ENCODE measurements around the gene NLRP1.
A peak's percentile ranks its signal among the peaks of the same experiment; 100 is the strongest.

Gene NLRP1

GRCh38 chr17:5511401-5512225 is 72.7 kb downstream of the NLRP1 start:
- DNase-seq, result no peak

- DNase-seq, result no peak
Measured at GRCh38 chr17:5510771-5511170, 73.5 kb downstream of the NLRP1 start.

- no peak for DNase-seq
Measured at GRCh38 chr17:5509482-5509881, 74.8 kb downstream of the NLRP1 start.

- DNase-seq, result peak; percentile 75
Measured at GRCh38 chr17:5508810-5509209, 75.5 kb downstream of the NLRP1 start.

GRCh38 chr17:5506307-5506706 is 78.0 kb downstream of the NLRP1 start:
- DNase-seq, result no peak

- no peak for DNase-seq
Measured at GRCh38 chr17:5502552-5502951, 81.8 kb downstream of the NLRP1 start.

DNA sequence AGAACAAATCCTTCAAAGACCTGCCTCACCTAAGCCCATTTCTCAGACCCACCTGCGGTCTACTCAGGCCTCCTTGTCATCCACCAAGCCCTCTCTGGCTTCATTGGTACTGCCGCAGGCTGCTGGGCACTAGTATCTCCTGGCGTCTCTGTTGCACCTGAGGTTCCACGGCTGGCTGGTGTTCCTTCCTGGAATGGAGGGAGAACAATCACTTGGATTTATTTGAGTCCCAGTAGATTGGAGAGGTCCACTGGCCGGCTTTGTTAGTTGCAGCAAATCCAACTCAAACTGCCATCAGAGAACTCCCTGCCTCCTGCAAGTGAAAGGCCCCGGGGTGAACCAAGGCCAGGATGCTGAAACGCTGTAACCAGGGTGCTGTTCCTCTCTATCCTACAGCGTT is 82.6 kb downstream of the NLRP1 start:
- DNase-seq, result no peak

DNA sequence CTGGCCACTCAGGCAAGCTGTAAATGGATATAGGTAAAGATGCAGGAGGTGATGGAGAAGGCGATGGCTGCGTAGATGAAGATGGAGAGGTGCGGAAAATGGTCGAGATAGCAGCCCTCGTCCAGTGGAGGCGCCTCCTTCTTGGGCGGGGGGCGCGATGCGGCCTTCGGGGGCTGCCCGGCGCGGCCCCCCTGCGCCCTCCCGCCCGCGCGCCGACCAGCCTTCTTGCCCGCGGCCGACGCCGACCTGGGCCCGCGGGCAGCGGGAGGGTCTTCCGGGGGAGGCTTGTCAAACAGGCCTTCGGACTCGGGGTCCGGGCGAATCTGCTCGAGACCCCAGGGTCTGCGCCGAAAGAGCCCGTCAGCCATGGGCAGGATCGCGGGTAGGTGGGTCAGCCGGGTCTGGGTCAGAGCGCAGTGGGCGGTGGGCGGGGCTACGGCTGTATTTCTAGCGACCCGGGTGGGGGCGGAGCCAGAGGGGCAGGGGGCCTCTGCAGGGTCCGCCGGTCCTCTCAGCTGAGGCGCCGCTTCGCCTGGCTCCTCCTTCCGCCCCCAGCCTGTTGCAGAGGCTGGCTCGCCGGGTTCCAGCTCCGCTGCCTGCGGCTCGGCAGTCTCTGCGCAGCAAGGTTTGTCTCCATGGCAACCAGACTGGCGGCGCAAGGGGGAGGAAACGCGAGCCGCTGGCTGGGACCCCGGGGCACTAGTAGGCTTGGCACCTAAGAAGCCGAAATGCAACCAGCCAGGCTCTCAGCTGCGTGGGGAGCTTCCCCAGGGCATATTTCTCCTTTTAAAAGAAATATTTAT is 83.5 kb downstream of the NLRP1 start:
- DNase-seq, result peak; percentile 88

DNA sequence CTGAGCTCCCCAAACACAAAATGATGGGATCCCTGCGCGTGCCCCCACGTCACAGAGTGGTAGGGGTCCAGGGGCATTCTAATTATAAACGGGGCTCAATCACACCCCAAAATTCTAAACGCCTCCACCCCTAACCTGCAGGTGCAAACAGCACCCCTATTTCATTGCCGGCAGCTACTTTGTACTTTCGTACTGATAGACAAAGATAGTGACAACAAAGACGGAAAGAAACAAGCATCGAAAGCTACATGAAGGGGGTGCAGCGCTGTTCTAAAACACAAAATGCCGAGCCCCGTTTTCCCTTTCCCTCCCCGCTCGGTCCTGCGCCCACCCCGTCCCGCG is 84.1 kb downstream of the NLRP1 start:
- DNase-seq, result peak; percentile 18

GRCh38 chr17:5499476-5500231 is 84.7 kb downstream of the NLRP1 start:
- DNase-seq, result peak; percentile 9

DNA sequence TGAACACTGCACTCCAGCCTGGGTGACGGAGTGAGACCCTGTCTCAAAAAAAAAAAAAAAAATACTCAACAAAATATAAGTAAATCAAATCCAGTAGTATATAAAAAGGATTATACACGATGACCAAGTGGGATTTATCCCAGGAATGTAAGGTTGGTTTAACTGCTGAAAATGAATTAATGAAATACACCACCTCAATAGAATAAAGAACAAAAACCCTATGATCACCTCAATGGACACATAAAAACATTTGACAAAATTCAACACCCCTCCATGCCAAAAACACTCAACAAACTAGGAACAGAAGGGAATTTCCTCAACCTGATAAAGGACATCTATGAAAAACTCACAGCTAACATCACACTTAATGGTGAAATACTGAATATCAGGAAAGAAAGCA is 91.3 kb downstream of the NLRP1 start:
- no peak for DNase-seq

- no peak for DNase-seq
Measured at GRCh38 chr17:5488752-5489151, 95.6 kb downstream of the NLRP1 start.

DNA sequence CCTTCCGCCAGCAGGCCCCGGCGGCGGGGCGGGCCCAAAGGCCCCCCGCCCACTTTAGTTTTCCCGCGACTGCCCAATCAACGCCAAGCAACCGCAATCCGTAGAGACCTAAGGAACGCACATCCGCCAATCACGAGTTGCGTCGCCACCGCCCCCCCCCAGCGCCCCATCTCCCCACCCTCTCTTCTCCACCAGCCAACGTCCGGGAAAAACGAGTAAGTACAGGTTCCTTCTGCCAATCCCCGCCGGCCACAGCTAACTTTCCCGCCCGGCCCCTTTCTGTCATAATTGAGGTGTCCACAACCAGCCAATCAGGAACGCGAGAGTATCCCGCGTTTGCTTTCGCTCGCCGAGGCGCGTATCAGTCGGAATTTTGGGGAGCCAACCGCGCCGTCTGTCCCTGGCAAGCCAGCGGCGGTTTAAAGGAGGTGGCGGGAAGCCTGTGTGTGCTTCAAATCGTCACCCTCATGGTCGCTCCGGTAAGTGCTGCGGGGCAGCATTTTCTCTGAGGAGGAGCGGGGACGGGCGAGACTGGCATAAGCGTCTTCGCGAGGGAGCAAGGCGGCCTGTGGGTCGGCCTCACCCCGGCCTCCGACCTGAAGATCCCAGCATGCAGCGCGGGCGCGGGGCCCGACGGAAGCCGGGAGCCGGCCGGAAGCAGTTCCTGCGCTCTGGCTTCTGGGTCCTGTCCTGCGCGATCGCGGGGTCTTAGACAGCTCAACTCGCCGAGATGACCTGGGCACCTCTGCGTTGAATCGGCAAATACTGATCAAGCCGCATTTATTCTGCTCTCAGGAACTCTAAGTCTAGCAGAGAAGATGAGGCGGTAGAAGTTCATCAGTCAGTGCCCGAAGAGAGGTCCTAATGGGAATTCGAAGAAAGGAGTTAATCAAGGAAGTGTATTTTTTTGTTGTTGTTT is 97.8 kb downstream of the NLRP1 start, which contains the start of gene MIS12:
Gene MIS12, plus strand, starts transcription at position 361 of the 919 bp plus-strand sequence. CDS start 2,297 bp downstream, outside the sequence.
- peak; percentile 96 for DNase-seq

DNA sequence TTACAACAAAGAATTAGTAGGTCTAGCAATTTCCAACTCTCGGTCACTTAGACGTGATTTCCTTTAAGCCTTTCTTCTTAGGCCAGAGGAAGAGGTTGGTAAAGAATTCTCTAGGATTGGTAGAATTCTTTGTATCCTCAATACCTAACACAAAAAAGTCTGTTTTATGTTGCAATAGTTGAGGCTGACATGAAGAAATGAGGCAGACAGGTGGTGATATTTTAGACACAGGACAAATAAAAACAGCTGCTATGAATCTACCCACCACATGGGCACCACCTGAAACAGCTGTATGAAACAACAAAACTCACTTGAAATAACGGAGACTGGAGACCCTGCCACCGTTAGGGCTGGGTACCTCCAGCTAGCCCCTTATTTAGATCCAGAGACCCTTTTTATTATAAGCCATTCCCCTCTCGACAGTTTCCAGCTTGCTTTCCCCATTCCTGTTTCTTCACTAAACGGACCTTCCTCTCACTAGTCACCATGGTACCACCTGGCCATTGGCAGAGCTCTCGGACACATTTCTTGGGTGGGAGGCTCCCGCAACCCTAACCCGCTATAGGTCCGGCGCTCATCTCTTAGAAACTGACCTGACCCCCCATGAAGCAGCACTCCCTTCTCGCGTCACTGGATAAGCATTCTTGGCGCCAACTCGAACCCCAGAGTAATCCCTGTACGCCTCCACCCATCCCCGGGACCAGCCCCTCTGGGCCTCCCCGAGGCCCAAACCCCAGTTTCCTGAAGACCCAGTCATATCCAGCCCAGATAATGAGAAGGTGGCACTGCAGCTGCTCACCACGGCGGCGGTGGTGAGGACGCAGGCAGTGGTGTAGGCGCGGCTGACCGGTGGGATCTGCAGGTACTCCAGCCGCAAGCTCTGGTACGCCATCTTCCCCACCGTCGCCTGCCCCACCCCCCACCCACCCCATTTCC is 98.8 kb downstream of the NLRP1 start, which contains the start of gene DERL2:
Gene DERL2, minus strand, starts transcription at position 909 of the 936 bp plus-strand sequence. Its CDS starts 17 bp downstream, at position 892.
- DNase-seq, result no peak

- DNase-seq, result no peak
Measured at GRCh38 chr17:5481451-5481850, 102.9 kb downstream of the NLRP1 start.

GRCh38 chr17:5480962-5481361 is 103.3 kb downstream of the NLRP1 start:
- no peak for DNase-seq

GRCh38 chr17:5478992-5479391 is 105.3 kb downstream of the NLRP1 start:
- DNase-seq, result no peak

DNA sequence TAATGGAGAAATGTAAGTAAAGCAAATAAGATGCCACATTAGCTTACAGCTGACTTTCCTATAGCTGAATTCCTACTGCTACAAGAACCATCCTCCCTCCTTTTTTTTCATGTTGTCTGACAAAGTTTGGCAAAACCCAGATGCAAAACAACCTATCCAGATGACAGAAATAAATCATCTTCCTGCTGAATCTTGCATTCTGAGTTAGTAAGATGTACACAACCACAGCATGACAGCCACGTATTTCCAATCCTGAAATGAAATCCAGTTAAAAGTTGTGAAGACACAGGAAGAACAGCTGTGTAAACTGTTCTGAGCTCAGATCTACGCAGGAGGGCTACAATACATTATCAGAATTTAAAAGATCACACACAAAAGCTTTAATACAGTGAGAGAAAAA is 110.4 kb downstream of the NLRP1 start:
- no peak for DNase-seq

GRCh38 chr17:5472511-5472910 is 111.8 kb downstream of the NLRP1 start:
- DNase-seq, result no peak

DNA sequence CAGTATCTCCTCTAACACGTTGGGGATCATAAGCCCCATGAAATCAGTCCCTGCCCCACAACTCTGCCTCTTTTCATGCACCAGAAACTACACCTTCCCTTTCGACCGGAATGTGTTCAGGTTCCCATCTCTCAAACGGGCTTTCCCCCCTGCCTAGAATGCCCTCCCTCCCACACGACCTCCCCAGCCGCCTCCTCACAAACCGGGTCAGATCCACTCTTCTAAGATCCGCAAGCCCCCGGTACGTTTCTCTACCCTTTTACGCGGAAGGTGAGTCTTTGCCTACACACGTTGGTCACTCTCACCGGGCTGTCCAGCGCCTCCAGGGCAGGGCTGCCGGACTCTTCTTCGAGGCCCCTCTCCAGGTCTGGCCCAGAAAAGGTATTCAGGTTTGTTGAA is 116.2 kb downstream of the NLRP1 start:
- DNase-seq, result peak; percentile 4

DNA sequence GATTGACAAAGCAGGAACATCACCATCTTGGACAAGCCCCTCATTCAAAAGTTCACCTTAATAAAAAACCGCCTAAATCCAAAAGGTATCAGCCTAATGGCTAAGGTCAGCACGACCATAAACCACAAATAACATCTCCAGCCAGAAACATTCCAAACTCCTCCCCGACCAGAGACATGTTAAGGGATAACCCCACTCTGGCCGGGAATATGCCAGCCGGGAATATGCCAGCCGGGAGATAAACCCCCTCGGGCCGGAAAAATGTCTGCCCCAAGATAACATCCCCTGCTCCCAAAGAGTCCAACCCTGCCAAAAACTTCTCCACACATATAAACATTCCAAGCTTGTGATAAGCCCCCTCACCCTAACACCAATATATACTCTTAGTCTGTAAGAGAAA is 116.9 kb downstream of the NLRP1 start:
- no peak for DNase-seq
